PC-9 (cell line): ENCODE data around the gene ULBP1.

Experiments
- CTCF ChIP-seq: fragments of 200-600 bp; sonication (generic); conservative IDR thresholded peaks from 2 replicates; pipeline ENCODE4 v1.6.1; 2017; ENCODE audit warnings: mixed run types, antibody characterized with exemption, mild to moderate bottlenecking, moderate library complexity
- EZH2 ChIP-seq: fragments of 200-600 bp; sonication (generic); IDR thresholded peaks from 2 replicates; pipeline ENCODE4 v1.8.0; 2017; ENCODE audit warnings: antibody characterized with exemption, low read depth

GRCh38 chr6:149933036-149933435 lies 30.7 kb upstream of the ULBP1 start:
- TF ChIP-seq CTCF (no peak), EZH2 (no peak)
